Right atrium auricular region (tissue), 2 donors: ENCODE results near the gene HSPB6. TPM values are rescaled to one million over a fixed set of nuclear protein-coding genes. Genes with fewer than 3 reads are reported as not detected.
A peak's percentile ranks its signal among the peaks of the same experiment; 100 is the strongest.
"Not testable (repeated sequence)": the region's sequence is repeated elsewhere in the genome, so short reads cannot be mapped to it uniquely, and the experiment has no call there.

Experiments used
- DNase-seq: peaks from one replicate; pipeline ENCODE4 v3.0.0-alpha.2; 2019; ENCODE audit warnings: low spot score
- H3K27ac ChIP-seq, 2 donors: fragments of 200-600 bp; sonication (generic); 1 replicate in 1 of 2; 2 replicates in 1 of 2; pipeline ENCODE4 v1.5.1; 2016 to 2019
- H3K27me3 ChIP-seq, 2 donors: fragments of 200-600 bp; sonication (generic); one replicate each; pipeline versions ENCODE4 v1.5.1 to v1.6.0; 2017 to 2019
- H3K36me3 ChIP-seq: fragments of 200-600 bp; sonication (generic); one replicate; pipeline ENCODE4 v1.5.1; 2016
- H3K4me1 ChIP-seq, 2 donors: fragments of 200-600 bp; sonication (generic); one replicate each; pipeline versions ENCODE4 v1.5.1 to v1.6.0; 2017 to 2019
- H3K4me3 ChIP-seq, 2 donors: fragments of 200-600 bp; sonication (generic); 1 replicate in 1 of 2; 2 replicates in 1 of 2; pipeline ENCODE4 v1.5.1; 2017 to 2019; ENCODE audit warnings: mild to moderate bottlenecking in 1 of 2, moderate library complexity in 1 of 2
- H3K9me3 ChIP-seq, 2 donors: fragments of 200-600 bp; sonication (generic); one replicate each; pipeline ENCODE4 v1.5.1; 2019
- CTCF ChIP-seq, 2 donors: fragments of 200-600 bp; sonication (generic); IDR thresholded peaks; one replicate each; pipeline ENCODE4 v1.5.1; 2019; ENCODE audit warnings: antibody characterized with exemption in 2 of 2
- total RNA-seq, 2 donors: library from RNA; depleted of rRNA; stranded (reverse); fragments of >200 nt; gene quantifications; one replicate each; pipeline ENCODE4 v1.1.0, GENCODE V29; 2016

HSPB6 gene
- total RNA-seq, 2 donors from 2014 or later: 98.4 to 104 TPM

GRCh38 chr19:35776102-35776788 is 19.4 kb upstream of the HSPB6 start:
- no peak for TF ChIP-seq CTCF (IDR thresholded peaks at IDR 0.05)
- no peaks in the 10 kb centered on the region for H3K9me3 ChIP-seq
- peak overlapping the region in 1 of 2 donors; percentile 58 for H3K27ac ChIP-seq
- DNase-seq: no peak
- H3K4me3 ChIP-seq: peak overlapping the region; percentile 89 to 93
- peaks cover 7% of the 10 kb centered on the region for H3K36me3 ChIP-seq
- H3K4me1 ChIP-seq: peaks cover 0 to 15% of the 10 kb centered on the region in 2 donors
- H3K27me3 ChIP-seq: no peaks in the 10 kb centered on the region

GRCh38 chr19:35775298-35776101 is 18.7 kb upstream of the HSPB6 start, which contains the start of gene ARHGAP33:
TSS of gene ARHGAP33 (plus strand) at chr19:35775564. CDS start at chr19:35775659, 95 bp downstream.
- no peak for TF ChIP-seq CTCF (IDR thresholded peaks at IDR 0.05)

GRCh38 chr19:35775046-35775297 is 18.1 kb upstream of the HSPB6 start:
- Histone ChIP-seq H3K27ac (no peak overlapping the region), H3K27me3 (no peaks in the 10 kb centered on the region), H3K4me3 (peak overlapping the region; percentile 89 to 93), H3K9me3 (no peaks in the 10 kb centered on the region), H3K36me3 (no peaks in the 10 kb centered on the region), H3K4me1 (peaks cover 0 to 15% of the 10 kb centered on the region in 2 donors)
- DNase-seq: no peak
- no peak for TF ChIP-seq CTCF (IDR thresholded peaks at IDR 0.05)

More at GRCh38 chr19:35775298-35776101, 18.7 kb upstream of the HSPB6 start, which contains the start of gene ARHGAP33:
- peak within 1 kb of the TSS; percentile 43 to 58 for H3K27ac ChIP-seq
- no peaks in the 10 kb centered on the region for H3K27me3 ChIP-seq
- H3K36me3 ChIP-seq: no peaks in the 10 kb centered on the region
- H3K4me3 ChIP-seq: peak within 1 kb of the TSS; percentile 89 to 93
- peak; percentile 99 for DNase-seq
- H3K4me1 ChIP-seq: peaks cover 0 to 15% of the 10 kb centered on the region in 2 donors
- H3K9me3 ChIP-seq: no peaks in the 10 kb centered on the region

- TF ChIP-seq CTCF (IDR thresholded peaks at IDR 0.05): no peak
- H3K4me3 ChIP-seq: peak overlapping the region; percentile 89 to 93
These were observed 17.6 kb upstream of the HSPB6 start for GRCh38 chr19:35774274-35775045.

GRCh38 chr19:35773020-35773806 is 16.4 kb upstream of the HSPB6 start:
- Histone ChIP-seq H3K27me3 (no peaks in the 10 kb centered on the region), H3K9me3 (no peaks in the 10 kb centered on the region), H3K36me3 (no peaks in the 10 kb centered on the region), H3K4me3 (no peak overlapping the region), H3K27ac (no peak overlapping the region), H3K4me1 (peaks cover 0 to 16% of the 10 kb centered on the region in 2 donors)
- TF ChIP-seq CTCF (IDR thresholded peaks at IDR 0.05): no peak
- DNase-seq: no peak

More at GRCh38 chr19:35774274-35775045, 17.6 kb upstream of the HSPB6 start:
- Histone ChIP-seq H3K27me3 (no peaks in the 10 kb centered on the region), H3K4me1 (peaks cover 0 to 15% of the 10 kb centered on the region in 2 donors), H3K27ac (no peak overlapping the region), H3K9me3 (no peaks in the 10 kb centered on the region), H3K36me3 (no peaks in the 10 kb centered on the region)
- DNase-seq: no peak

GRCh38 chr19:35772362-35772761 is 15.5 kb upstream of the HSPB6 start:
- DNase-seq, H3K4me3 ChIP-seq, H3K27ac ChIP-seq, H3K36me3 ChIP-seq, H3K9me3 ChIP-seq, H3K27me3 ChIP-seq: not testable (repeated sequence)
- H3K4me1 ChIP-seq: peaks cover 0 to 21% of the 10 kb centered on the region in 2 donors
